ENCODE measurements around the gene ADCY6.

The ADCY6 gene

DNA sequence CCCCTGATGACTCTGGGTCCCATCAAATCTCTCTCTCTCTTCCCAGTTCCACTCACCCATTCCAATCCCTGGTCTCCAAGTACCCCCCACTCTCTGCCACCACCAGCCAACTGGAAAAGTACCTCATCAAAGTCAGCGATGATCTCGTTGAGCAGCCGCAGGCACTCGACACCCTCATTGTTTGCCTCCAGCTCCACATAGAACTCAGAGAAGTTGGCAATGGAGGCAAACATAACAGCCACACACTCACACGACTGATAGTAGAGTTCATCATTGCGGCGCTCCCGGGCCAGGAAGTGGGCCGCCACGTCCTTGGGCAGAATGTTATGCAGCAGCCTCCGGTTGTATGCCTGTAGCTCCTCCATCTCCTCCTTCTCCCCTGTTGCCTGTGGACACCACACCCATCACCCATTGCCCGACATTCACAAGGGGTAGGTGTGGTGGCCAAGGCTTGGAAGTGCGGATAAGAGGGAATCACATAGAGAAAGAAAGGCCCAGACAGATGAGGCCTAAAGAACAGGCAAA, 17.2 kb downstream of the ADCY6 start:
- no peak overlapping the region for H3K4me3 ChIP-seq (ENCODE audit: low read length)
- TF ChIP-seq, protein P1, sequence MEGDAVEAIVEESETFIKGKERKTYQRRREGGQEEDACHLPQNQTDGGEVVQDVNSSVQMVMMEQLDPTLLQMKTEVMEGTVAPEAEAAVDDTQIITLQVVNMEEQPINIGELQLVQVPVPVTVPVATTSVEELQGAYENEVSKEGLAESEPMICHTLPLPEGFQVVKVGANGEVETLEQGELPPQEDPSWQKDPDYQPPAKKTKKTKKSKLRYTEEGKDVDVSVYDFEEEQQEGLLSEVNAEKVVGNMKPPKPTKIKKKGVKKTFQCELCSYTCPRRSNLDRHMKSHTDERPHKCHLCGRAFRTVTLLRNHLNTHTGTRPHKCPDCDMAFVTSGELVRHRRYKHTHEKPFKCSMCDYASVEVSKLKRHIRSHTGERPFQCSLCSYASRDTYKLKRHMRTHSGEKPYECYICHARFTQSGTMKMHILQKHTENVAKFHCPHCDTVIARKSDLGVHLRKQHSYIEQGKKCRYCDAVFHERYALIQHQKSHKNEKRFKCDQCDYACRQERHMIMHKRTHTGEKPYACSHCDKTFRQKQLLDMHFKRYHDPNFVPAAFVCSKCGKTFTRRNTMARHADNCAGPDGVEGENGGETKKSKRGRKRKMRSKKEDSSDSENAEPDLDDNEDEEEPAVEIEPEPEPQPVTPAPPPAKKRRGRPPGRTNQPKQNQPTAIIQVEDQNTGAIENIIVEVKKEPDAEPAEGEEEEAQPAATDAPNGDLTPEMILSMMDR (IDR thresholded peaks at IDR 0.05; ENCODE audit: insufficient read depth, low read depth, low read length, missing control alignments) = no peak
- DNase-seq (ENCODE audit: low read depth) = no peak

DNA sequence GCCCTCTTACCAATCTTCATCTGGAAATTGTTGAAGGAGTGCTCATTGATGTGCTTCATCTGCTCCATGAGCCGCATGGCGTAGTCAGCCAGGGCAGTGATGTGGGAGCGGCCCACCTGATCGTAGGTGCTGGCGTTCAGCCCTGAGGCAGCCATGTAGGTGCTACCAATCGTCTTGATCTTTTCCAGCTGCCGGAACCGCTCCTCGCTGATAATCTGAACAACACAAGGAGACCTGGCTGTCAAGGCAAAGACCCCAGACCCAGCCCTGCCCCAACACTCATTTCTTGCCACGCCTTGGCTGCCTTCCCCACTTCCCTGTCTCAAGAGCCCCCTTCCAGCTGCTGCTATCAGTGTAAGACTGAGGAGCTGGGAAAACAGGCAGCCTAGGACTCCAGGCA, 18.1 kb downstream of the ADCY6 start:
- H3K4me3 ChIP-seq (ENCODE audit: low read length) = no peak overlapping the region
- DNase-seq (ENCODE audit: low read depth) = no peak
- TF ChIP-seq, protein P1 (IDR thresholded peaks at IDR 0.05; ENCODE audit: insufficient read depth, low read depth, low read length, missing control alignments) = no peak

DNA sequence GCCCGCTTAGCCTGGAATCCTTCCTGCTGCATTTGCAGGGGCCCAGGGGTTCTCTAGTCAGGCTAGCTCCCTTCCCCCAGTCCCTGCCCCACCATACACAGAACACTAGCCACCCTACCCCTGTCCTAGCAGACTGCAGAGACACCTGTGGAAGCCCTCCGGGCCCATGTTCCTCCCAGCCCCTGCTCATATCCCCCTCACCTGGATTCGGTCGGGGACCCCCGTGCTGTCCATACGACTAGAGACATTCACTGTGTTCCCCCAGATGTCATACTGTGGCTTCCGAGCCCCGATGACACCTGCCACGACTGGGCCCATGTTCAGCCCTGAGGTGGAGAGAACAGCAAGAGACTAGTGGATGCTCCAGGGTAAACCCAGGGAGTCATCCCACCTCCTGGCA, 20.2 kb downstream of the ADCY6 start:
- DNase-seq (ENCODE audit: low read depth) = no peak
- H3K4me3 ChIP-seq (ENCODE audit: low read length) = no peak overlapping the region
- TF ChIP-seq, protein P1 (IDR thresholded peaks at IDR 0.05; ENCODE audit: insufficient read depth, low read depth, low read length, missing control alignments) = no peak

DNA sequence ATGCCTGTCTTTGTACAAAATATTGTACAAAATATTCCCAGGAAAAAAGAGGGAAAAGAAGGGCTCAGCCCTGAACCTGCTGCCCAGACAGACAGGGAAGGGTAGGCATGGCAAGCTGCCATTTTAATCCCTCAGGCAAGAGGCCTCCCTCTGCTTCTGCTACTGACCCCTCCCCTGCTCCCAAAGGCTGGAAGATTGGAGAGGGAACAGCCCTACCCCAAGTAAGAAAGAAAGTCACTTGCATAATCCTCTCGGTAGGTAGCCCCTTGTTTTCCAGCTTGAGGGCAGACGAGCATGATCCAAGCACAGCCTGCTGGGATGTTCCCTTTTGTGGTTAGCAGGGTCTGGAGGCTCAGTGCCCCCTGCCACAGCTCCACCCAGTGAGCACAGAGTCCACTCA, 20.7 kb downstream of the ADCY6 start:
- no peak overlapping the region for H3K4me3 ChIP-seq (ENCODE audit: low read length)
- DNase-seq (ENCODE audit: low read depth) = no peak
- TF ChIP-seq, protein P1 (IDR thresholded peaks at IDR 0.05; ENCODE audit: insufficient read depth, low read depth, low read length, missing control alignments) = no peak

DNA sequence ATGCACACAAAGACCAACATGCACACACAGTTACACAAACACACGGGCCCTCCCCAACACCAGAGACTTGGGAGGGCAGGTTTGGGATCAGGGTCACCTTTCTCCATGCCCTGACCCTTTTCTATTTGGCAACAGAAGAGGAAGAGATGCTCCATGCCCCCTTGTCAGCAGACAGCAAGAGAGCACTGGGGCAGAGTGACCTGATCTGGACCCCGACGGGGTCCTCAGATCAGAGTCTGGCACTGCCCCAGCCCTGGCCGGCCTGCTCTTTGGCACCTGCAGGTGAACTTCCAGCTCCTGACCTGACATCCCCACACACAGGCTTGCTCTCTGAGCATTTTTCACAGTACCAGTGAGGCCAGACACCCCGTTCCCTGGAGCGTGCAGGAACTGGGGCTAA, 21.4 kb downstream of the ADCY6 start:
- TF ChIP-seq, protein P1 (IDR thresholded peaks at IDR 0.05; ENCODE audit: insufficient read depth, low read depth, low read length, missing control alignments) = no peak
- H3K4me3 ChIP-seq (ENCODE audit: low read length) = no peak overlapping the region
- no peak for DNase-seq (ENCODE audit: low read depth)

DNA sequence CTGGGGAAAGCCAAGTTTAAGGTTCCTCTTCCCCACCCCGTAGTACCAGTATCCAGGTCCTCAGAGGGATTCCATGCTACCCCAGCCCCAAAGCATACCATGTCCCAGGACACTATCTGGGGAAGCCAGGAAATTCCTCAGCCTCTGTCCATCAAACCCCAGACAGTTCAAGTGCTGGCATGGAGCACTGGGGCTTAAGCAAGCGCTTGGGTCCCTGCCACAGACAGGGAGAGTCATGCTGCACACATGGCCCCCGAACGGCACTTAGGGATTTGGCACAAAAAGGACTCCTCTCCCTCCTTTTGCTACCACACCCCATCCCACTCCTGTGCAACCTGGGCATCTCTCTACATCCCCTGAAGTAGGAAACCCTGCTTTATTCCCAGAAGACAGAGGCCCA, 21.8 kb downstream of the ADCY6 start:
- no peak for DNase-seq (ENCODE audit: low read depth)
- no peak overlapping the region for H3K4me3 ChIP-seq (ENCODE audit: low read length)
- TF ChIP-seq, protein P1 (IDR thresholded peaks at IDR 0.05; ENCODE audit: insufficient read depth, low read depth, low read length, missing control alignments) = no peak

DNA sequence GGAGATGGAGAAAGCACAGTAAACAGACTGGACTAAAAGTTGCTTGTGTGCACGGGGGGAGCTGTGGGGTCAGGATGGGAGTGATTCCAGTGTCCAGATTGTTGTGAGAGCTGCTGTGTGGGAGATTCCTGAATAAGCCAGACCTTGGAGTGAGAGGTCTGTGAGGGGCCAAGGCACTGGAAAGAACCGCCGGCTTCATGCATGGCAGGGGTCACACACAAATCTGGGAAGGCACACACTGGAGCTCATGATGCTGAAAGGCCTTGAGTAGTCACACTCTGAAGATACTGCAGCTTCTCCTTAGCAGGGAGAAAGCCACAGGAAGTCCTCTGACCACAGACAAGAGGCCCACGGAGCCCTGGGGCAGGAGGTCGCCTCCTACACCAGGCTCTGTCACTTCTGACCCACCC, 23.1 kb downstream of the ADCY6 start:
- DNase-seq (ENCODE audit: low read depth) = no peak
- no peak overlapping the region for H3K4me3 ChIP-seq (ENCODE audit: low read length)
- TF ChIP-seq, protein P1 (IDR thresholded peaks at IDR 0.05; ENCODE audit: insufficient read depth, low read depth, low read length, missing control alignments) = no peak
